GM12878 (cell line): ENCODE results near the gene FBXW7. TPM values are rescaled to one million over a fixed set of nuclear protein-coding genes. Genes with fewer than 3 reads are reported as not detected.

Experiments
- ATAC-seq: fragments of 200-7000 bp; cut with Tn5 transposase; 3 replicates; pipeline ENCODE4 v1.9.1; 2020; ENCODE audit warnings: mild to moderate bottlenecking, moderate library complexity
- BruUV-seq: library from RNA; stranded (reverse); fragments of 400-500 nt; replicated peaks from 2 replicates; lab custom pipeline; 2021; lab: Mats Ljungman, UMichigan
- CTCF ChIA-PET: fragments of 300-600 bp; sonication (Branson Sonifier 250); formaldehyde crosslinking; extraction: SDS; loops from one replicate; lab custom pipeline; 2021; ENCODE audit warnings: inconsistent platforms; lab: Yijun Ruan, JAX
- POLR2A ChIA-PET: fragments of 350-600 bp; formaldehyde crosslinking; extraction: SDS; loops from one replicate; lab custom pipeline; 2021; ENCODE audit warnings: inconsistent platforms; lab: Charles Lee
- RAD21 ChIA-PET: fragments of 300-600 bp; sonication (Branson Sonifier 250); formaldehyde crosslinking; loops from one replicate; lab custom pipeline; 2023; ENCODE audit warnings: antibody characterized with exemption; ENCODE audit not compliant: unreplicated experiment; lab: Charles Lee
- SMC1A ChIA-PET: fragments of 300-600 bp; sonication (Branson Sonifier 250); formaldehyde crosslinking; loops from one replicate; lab custom pipeline; 2023; ENCODE audit not compliant: unreplicated experiment, uncharacterized antibody; lab: Charles Lee
- DNase-seq: peaks from one replicate; pipeline ENCODE4 v3.0.0-alpha.2; 2011; ENCODE audit warnings: low read depth, low spot score
- FAIRE-seq: peaks from 3 replicates; lab custom pipeline; 2011; peaks lifted over from hg19 to GRCh38; lab: Jason Lieb, UNC
- H2AFZ ChIP-seq: 2 replicates; pipeline ENCODE4 v1.6.0; 2011; ENCODE audit warnings: low read depth, low read length, control low read depth; ENCODE audit not compliant: control insufficient read depth
- H3K27ac ChIP-seq: 2 replicates; pipeline ENCODE4 v1.5.1; 2011; ENCODE audit warnings: control low read depth; ENCODE audit not compliant: control insufficient read depth, insufficient read depth
- H3K27me3 ChIP-seq, 2 experiments: replicated peaks in 1 of 2; 2 replicates each; pipeline versions ENCODE4 v1.6.0 to v1.6.1; 2011; ENCODE audit warnings: low read length in 1 of 2; ENCODE audit not compliant: control insufficient read depth in 2 of 2, insufficient read depth in 2 of 2
- H3K36me3 ChIP-seq, 2 experiments: 2 replicates each; pipeline ENCODE4 v1.5.1; 2011; ENCODE audit warnings: low read length in 1 of 2; ENCODE audit not compliant: control insufficient read depth in 2 of 2, insufficient read depth in 2 of 2
- H3K4me1 ChIP-seq: 2 replicates; pipeline ENCODE4 v1.6.1; 2011; ENCODE audit warnings: mild to moderate bottlenecking, low read length, moderate library complexity, mixed read lengths; ENCODE audit not compliant: control insufficient read depth, insufficient read depth
- H3K4me2 ChIP-seq: 2 replicates; pipeline ENCODE4 v1.6.0; 2011; ENCODE audit warnings: control low read depth; ENCODE audit not compliant: control insufficient read depth, insufficient read depth
- H3K4me3 ChIP-seq: fragments of 200-600 bp; sonication (generic); 2 replicates; pipeline ENCODE4 v1.5.1; 2016
- H3K79me2 ChIP-seq: 2 replicates; pipeline ENCODE4 v1.6.0; 2011; ENCODE audit warnings: low read length; ENCODE audit not compliant: control insufficient read depth, insufficient read depth
- H3K9ac ChIP-seq: 2 replicates; pipeline ENCODE4 v1.8.0; 2011; ENCODE audit warnings: low read length, control low read depth, mixed read lengths; ENCODE audit not compliant: control insufficient read depth, insufficient read depth
- H3K9me3 ChIP-seq: replicated peaks from 3 replicates; pipeline ENCODE4 v1.5.1; 2011; ENCODE audit warnings: mild to moderate bottlenecking, low read length; ENCODE audit not compliant: control insufficient read depth, insufficient read depth
- H4K20me1 ChIP-seq: 2 replicates; pipeline ENCODE4 v1.6.0; 2011; ENCODE audit not compliant: control insufficient read depth, insufficient read depth
- EGR1 ChIP-seq, 2 experiments: IDR thresholded peaks; 1 replicate in 1 of 2; 2 replicates in 1 of 2; pipeline ENCODE4 v1.6.1; 2011 to 2012; ENCODE audit warnings: low read depth in 2 of 2, low read length in 2 of 2, borderline replicate concordance in 1 of 2, mild to moderate bottlenecking in 1 of 2, moderate library complexity in 1 of 2
- EP300 ChIP-seq, 2 experiments: fragments of 150-350 bp in 1 of 2; IDR thresholded peaks; 2 replicates each; pipeline ENCODE4 v1.6.1; 2011 to 2012; ENCODE audit warnings: low read depth in 2 of 2, low read length in 2 of 2, borderline replicate concordance in 1 of 2, improper control_type of control experiment in 1 of 2, inconsistent platforms in 1 of 2; ENCODE audit not compliant: control insufficient read depth in 1 of 2
- EZH2 ChIP-seq: IDR thresholded peaks from 2 replicates; pipeline ENCODE4 v1.6.1; 2012; ENCODE audit warnings: low read depth, mild to moderate bottlenecking, control low read depth, inconsistent platforms, low read length, borderline replicate concordance; ENCODE audit not compliant: control insufficient read depth
- HDGF ChIP-seq: fragments of 450-650 bp; IDR thresholded peaks from 2 replicates; pipeline ENCODE4 v1.6.1; 2016; ENCODE audit warnings: antibody characterized with exemption
- IKZF1 ChIP-seq: fragments of 450-650 bp; conservative IDR thresholded peaks from 2 replicates; pipeline ENCODE4 v1.6.1; 2017; ENCODE audit warnings: antibody characterized with exemption, mild to moderate bottlenecking
- IRF4 ChIP-seq: IDR thresholded peaks from 2 replicates; pipeline ENCODE4 v1.6.1; 2011; ENCODE audit warnings: low read depth, low read length
- KDM1A ChIP-seq: fragments of 200-600 bp; sonication (generic); IDR thresholded peaks from 2 replicates; pipeline ENCODE4 v1.6.1; 2016; ENCODE audit warnings: borderline replicate concordance
- KLF5 ChIP-seq: fragments of 450-650 bp; IDR thresholded peaks from 2 replicates; pipeline ENCODE4 v1.6.1; 2014; ENCODE audit warnings: mild to moderate bottlenecking; ENCODE audit not compliant: partially characterized antibody
- MEF2B ChIP-seq: fragments of 450-650 bp; IDR thresholded peaks from 2 replicates; pipeline ENCODE4 v1.6.1; 2018; ENCODE audit warnings: mild to moderate bottlenecking, moderate library complexity; ENCODE audit not compliant: partially characterized antibody, poor library complexity, severe bottlenecking
- NFYA ChIP-seq: IDR thresholded peaks from 2 replicates; pipeline ENCODE4 v1.6.1; 2011; ENCODE audit warnings: low read depth, mild to moderate bottlenecking, low read length, improper control_type of control experiment, borderline replicate concordance
- NFYB ChIP-seq: IDR thresholded peaks from 2 replicates; pipeline ENCODE4 v1.6.1; 2011; ENCODE audit warnings: low read depth, mild to moderate bottlenecking, low read length, improper control_type of control experiment, moderate library complexity; ENCODE audit not compliant: insufficient read depth
- POLR2A ChIP-seq: IDR thresholded peaks from 2 replicates; pipeline ENCODE4 v1.6.1; 2011; ENCODE audit warnings: low read depth, mild to moderate bottlenecking, low read length
- RUNX3 ChIP-seq: IDR thresholded peaks from 2 replicates; pipeline ENCODE4 v1.6.1; 2012; ENCODE audit warnings: low read length, inconsistent platforms
- TARDBP ChIP-seq: IDR thresholded peaks from 2 replicates; pipeline ENCODE4 v1.6.1; 2016; ENCODE audit warnings: borderline replicate concordance
- TCF12 ChIP-seq: IDR thresholded peaks from 2 replicates; pipeline ENCODE4 v1.6.1; 2011; ENCODE audit warnings: low read depth, mild to moderate bottlenecking, low read length
- YBX1 ChIP-seq: fragments of 450-650 bp; IDR thresholded peaks from 2 replicates; pipeline ENCODE4 v1.6.1; 2016; ENCODE audit warnings: antibody characterized with exemption
- ZNF217 ChIP-seq: fragments of 450-650 bp; IDR thresholded peaks from 2 replicates; pipeline ENCODE4 v1.6.1; 2017; ENCODE audit warnings: antibody characterized with exemption, mild to moderate bottlenecking
- ZZZ3 ChIP-seq: IDR thresholded peaks from 2 replicates; pipeline ENCODE4 v1.6.1; 2011; ENCODE audit warnings: low read depth; ENCODE audit not compliant: control insufficient read depth, insufficient read length
- WGBS: methylation state at CpG from one replicate; pipeline ENCODE4 v1.1.6; 2016; ENCODE audit warnings: low lambda C conversion rate; ENCODE audit not compliant: insufficient replicate concordance, insufficient coverage; ENCODE audit errors: missing lambda C conversion rate; 5-methylcytosine and 5-hydroxymethylcytosine counted together
- in situ Hi-C: fragments of 300-500 bp; cut with MboI; formaldehyde crosslinking; loops from 9 replicates; pipeline ENCODE4 v1.14.3; 2018; ENCODE audit warnings: mixed read lengths
- intact Hi-C: fragments of 100-400 bp; cut with micrococcal nuclease; formaldehyde crosslinking; loops from one replicate; pipeline ENCODE4 v1.14.2; 2022; ENCODE audit not compliant: unreplicated experiment
- polyA plus RNA-seq, 11 experiments: library from polyadenylated mRNA; depleted of rRNA in 4 of 11; unstranded in 6 of 11; stranded (reverse) in 5 of 11; fragments of >200 nt; fragmentation: Nextera tagmentation in 4 of 11; fragmentation: Illumina TruSeq in 1 of 11; extraction: Ambion mirVana in 4 of 11; extraction: Trizol in 1 of 11; gene quantifications; 1 replicate in 1 of 11; 2 replicates in 10 of 11; pipeline versions ENCODE4 v1.2.1 to v1.2.3, GENCODE V29; 2011 to 2016; ENCODE audit warnings: inconsistent platforms in 2 of 11, missing spikeins in 2 of 11, low read depth in 1 of 11
- total RNA-seq, 4 experiments: library from RNA; depleted of rRNA in 3 of 4; stranded (reverse); fragments of >200 nt in 3 of 4; fragmentation: Illumina TruSeq in 1 of 4; extraction: Trizol in 1 of 4; gene quantifications; 2 replicates each; pipeline versions ENCODE4 v1.2.1 to v1.2.3, GENCODE V29; 2013 to 2021
- TF ChIP-seq, protein P1 (sequence below): fragments of 150-350 bp; IDR thresholded peaks from 2 replicates; pipeline ENCODE4 v1.6.1; 2014; ENCODE audit warnings: mild to moderate bottlenecking, low read depth, low read length
- TF ChIP-seq, protein P2 (sequence below): fragments of 450-650 bp; IDR thresholded peaks from 2 replicates; pipeline ENCODE4 v1.6.1; 2017; ENCODE audit warnings: antibody characterized with exemption, mild to moderate bottlenecking, moderate library complexity

FBXW7 gene
- total and polyA plus RNA-seq, 10 of the 15 experiments (the other 5 are each of a cell fraction or from before 2014, with no cell fraction given) = 35.8 to 118 (median 47.2) TPM

DNA sequence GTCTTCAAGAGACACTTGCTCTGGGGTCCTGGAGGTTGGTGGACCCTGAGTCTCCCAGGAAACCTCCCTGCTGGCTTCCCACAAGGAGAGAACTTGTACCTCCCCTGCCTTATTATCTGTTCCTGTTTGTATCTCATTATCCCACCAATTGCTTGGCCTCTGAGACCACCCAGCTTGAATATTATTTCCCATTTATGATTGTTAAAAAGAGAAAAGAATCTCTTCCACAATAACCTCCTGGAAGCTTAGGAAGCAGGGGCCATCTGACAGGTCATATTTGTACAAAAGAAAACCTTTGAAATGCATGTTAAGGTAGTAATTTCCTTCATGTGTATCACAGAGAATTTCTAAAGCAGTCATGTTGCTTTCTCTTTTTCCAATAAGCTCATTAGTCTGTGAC lies 239.5 kb downstream of the FBXW7 start (continued):
- TF ChIP-seq TARDBP = no peak
- TF ChIP-seq RUNX3 = no peak
- no peak for TF ChIP-seq EGR1 (IDR thresholded peaks at IDR 0.05; ENCODE audit: borderline replicate concordance in 1 of 2, low read depth in 2 of 2, low read length in 2 of 2)
- TF ChIP-seq, protein P1, sequence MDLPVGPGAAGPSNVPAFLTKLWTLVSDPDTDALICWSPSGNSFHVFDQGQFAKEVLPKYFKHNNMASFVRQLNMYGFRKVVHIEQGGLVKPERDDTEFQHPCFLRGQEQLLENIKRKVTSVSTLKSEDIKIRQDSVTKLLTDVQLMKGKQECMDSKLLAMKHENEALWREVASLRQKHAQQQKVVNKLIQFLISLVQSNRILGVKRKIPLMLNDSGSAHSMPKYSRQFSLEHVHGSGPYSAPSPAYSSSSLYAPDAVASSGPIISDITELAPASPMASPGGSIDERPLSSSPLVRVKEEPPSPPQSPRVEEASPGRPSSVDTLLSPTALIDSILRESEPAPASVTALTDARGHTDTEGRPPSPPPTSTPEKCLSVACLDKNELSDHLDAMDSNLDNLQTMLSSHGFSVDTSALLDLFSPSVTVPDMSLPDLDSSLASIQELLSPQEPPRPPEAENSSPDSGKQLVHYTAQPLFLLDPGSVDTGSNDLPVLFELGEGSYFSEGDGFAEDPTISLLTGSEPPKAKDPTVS = no peak
- no peak for TF ChIP-seq EZH2
- no peak for TF ChIP-seq NFYB

DNA sequence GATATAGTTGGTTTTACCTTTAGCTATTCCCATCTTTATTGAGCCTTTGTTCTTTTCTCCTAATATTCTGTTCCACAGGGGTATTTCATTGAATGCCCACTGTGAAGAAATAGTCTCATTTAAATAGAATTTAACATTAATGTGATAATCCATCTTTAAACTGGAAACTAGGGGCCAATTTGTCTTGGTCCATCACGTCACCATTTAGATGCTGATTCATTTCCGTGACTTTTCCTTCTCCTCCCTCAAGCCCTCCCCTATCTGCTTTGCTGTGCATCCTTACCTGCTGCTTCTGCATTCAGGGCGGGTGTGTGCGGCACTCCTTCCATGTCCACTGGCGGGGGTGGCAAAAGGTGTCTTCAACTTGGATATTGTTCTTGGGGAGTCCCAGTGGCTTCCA lies 241.1 kb downstream of the FBXW7 start:
- Histone ChIP-seq H3K4me2 (no peak overlapping the region), H3K9me3 (no peaks in the 10 kb centered on the region), H3K79me2 (no peaks in the 10 kb centered on the region), H3K27ac (no peak overlapping the region), H2AFZ (no peak overlapping the region), H3K4me3 (no peak overlapping the region), H3K9ac (no peak overlapping the region), H4K20me1 (no peaks in the 10 kb centered on the region), H3K4me1 (no peaks in the 10 kb centered on the region), H3K36me3 (no peaks in the 10 kb centered on the region), H3K27me3 (no peaks in the 10 kb centered on the region)
- RAD21 ChIA-PET = interaction anchor here (1.5 kb wide), 1 partner anchor 9 kb away, joined by 4 read pairs; no protein-coding TSS in a partner anchor
- SMC1A ChIA-PET = interaction anchor here (1.4 kb wide), 1 partner anchor 10 kb away, joined by 3 read pairs; no protein-coding TSS in a partner anchor
- FAIRE-seq (no peak), ATAC-seq (no peak), DNase-seq (no peak)
- 67% methylated on average over 5 of the region's 5 CpGs for WGBS
- in situ Hi-C loops (no loop called here), intact Hi-C loops (no loop called here)
- POLR2A ChIA-PET = interaction anchor here (0.9 kb wide), 1 partner anchor 36 kb away, joined by 3 read pairs; no protein-coding TSS in a partner anchor
- BruUV-seq = no TSS peak
- CTCF ChIA-PET = no interaction called here
- TF ChIP-seq HDGF (no peak), KLF5 (no peak), NFYA (no peak), TCF12 (no peak), EP300 (IDR thresholded peaks at IDR 0.05; ENCODE audit: borderline replicate concordance in 1 of 2, control insufficient read depth in 1 of 2, low read depth in 2 of 2, low read length in 2 of 2) (no peak), ZZZ3 (no peak), KDM1A (no peak), IKZF1 (no peak), RUNX3 (no peak), YBX1 (no peak), IRF4 (no peak), POLR2A (no peak), MEF2B (no peak), ZNF217 (no peak)
- TF ChIP-seq, protein P2, sequence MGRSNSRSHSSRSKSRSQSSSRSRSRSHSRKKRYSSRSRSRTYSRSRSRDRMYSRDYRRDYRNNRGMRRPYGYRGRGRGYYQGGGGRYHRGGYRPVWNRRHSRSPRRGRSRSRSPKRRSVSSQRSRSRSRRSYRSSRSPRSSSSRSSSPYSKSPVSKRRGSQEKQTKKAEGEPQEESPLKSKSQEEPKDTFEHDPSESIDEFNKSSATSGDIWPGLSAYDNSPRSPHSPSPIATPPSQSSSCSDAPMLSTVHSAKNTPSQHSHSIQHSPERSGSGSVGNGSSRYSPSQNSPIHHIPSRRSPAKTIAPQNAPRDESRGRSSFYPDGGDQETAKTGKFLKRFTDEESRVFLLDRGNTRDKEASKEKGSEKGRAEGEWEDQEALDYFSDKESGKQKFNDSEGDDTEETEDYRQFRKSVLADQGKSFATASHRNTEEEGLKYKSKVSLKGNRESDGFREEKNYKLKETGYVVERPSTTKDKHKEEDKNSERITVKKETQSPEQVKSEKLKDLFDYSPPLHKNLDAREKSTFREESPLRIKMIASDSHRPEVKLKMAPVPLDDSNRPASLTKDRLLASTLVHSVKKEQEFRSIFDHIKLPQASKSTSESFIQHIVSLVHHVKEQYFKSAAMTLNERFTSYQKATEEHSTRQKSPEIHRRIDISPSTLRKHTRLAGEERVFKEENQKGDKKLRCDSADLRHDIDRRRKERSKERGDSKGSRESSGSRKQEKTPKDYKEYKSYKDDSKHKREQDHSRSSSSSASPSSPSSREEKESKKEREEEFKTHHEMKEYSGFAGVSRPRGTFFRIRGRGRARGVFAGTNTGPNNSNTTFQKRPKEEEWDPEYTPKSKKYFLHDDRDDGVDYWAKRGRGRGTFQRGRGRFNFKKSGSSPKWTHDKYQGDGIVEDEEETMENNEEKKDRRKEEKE = no peak
